HepG2 (cell line): ENCODE results near the gene ETV2. TPM values are rescaled to one million over a fixed set of nuclear protein-coding genes. Genes with fewer than 3 reads are reported as not detected.

ENCODE experiments used
- CCDC6 ChIP-seq: sonication (generic); formaldehyde crosslinking; IDR thresholded peaks from 2 replicates; pipeline ENCODE4 v1.8.1; 2022; ENCODE audit warnings: mild to moderate bottlenecking, missing genetic modification reagents, moderate library complexity
- CEBPB ChIP-seq: IDR thresholded peaks from 2 replicates; pipeline ENCODE4 v1.6.1; 2011; ENCODE audit warnings: low read depth, low read length, improper control_type of control experiment, borderline replicate concordance
- ELF3 ChIP-seq: IDR thresholded peaks from 2 replicates; pipeline ENCODE4 v1.6.1; 2016; ENCODE audit warnings: missing genetic modification reagents, missing compliant biosample characterization
- FIP1L1 ChIP-seq: fragments of 200-400 bp; formaldehyde crosslinking; IDR thresholded peaks from 2 replicates; pipeline ENCODE4 v1.6.1; 2018; ENCODE audit warnings: low read depth, mild to moderate bottlenecking, low read length, moderate library complexity, borderline replicate concordance; ENCODE audit not compliant: insufficient read depth
- GABPA ChIP-seq, 2 experiments: IDR thresholded peaks; 2 replicates each; pipeline ENCODE4 v1.6.1; 2011 to 2016; ENCODE audit warnings: low read depth in 2 of 2, low read length in 1 of 2, missing biosample characterization in 1 of 2, missing genetic modification characterization in 1 of 2
- IRF2 ChIP-seq: IDR thresholded peaks from 2 replicates; pipeline ENCODE4 v1.6.1; 2018; ENCODE audit warnings: missing genetic modification reagents, missing compliant biosample characterization
- IRX3 ChIP-seq: sonication (generic); formaldehyde crosslinking; IDR thresholded peaks from 2 replicates; pipeline ENCODE4 v1.8.1; 2023; ENCODE audit warnings: mild to moderate bottlenecking, low read depth, missing genetic modification reagents, borderline replicate concordance
- MAZ ChIP-seq, 2 experiments: sonication (generic) in 1 of 2; formaldehyde crosslinking in 1 of 2; IDR thresholded peaks; 2 replicates each; pipeline versions ENCODE4 v1.5.0 to v1.6.1; 2012 to 2020; ENCODE audit warnings: low read depth in 2 of 2, mild to moderate bottlenecking in 2 of 2, borderline replicate concordance in 1 of 2, improper control_type of control experiment in 1 of 2, low read length in 1 of 2, missing genetic modification reagents in 1 of 2, moderate library complexity in 1 of 2
- NFATC3 ChIP-seq: sonication (generic); formaldehyde crosslinking; IDR thresholded peaks from 2 replicates; pipeline ENCODE4 v1.5.1; 2020; ENCODE audit warnings: mild to moderate bottlenecking, missing genetic modification reagents
- REPIN1 ChIP-seq: sonication (generic); formaldehyde crosslinking; IDR thresholded peaks from 2 replicates; pipeline ENCODE4 v1.8.0; 2022; ENCODE audit warnings: missing genetic modification reagents, low read depth, mild to moderate bottlenecking, borderline replicate concordance
- SIN3B ChIP-seq: fragments of 150-350 bp; IDR thresholded peaks from 2 replicates; pipeline ENCODE4 v1.6.1; 2014; ENCODE audit warnings: low read length
- STAG1 ChIP-seq: sonication (generic); formaldehyde crosslinking; IDR thresholded peaks from 2 replicates; pipeline ENCODE4 v1.4.0; 2020; ENCODE audit warnings: missing genetic modification reagents
- THAP11 ChIP-seq: IDR thresholded peaks from 2 replicates; pipeline ENCODE4 v1.6.1; 2016; ENCODE audit warnings: missing biosample characterization, missing genetic modification reagents
- TOPORS ChIP-seq: sonication (generic); formaldehyde crosslinking; IDR thresholded peaks from 2 replicates; pipeline ENCODE4 v1.8.0; 2023; ENCODE audit warnings: mild to moderate bottlenecking, missing genetic modification reagents
- ZFP90 ChIP-seq: sonication (generic); formaldehyde crosslinking; IDR thresholded peaks from 2 replicates; pipeline ENCODE4 v1.8.0; 2022; ENCODE audit warnings: missing genetic modification reagents, mild to moderate bottlenecking, inconsistent platforms, borderline replicate concordance
- ZNF143 ChIP-seq: sonication (generic); formaldehyde crosslinking; IDR thresholded peaks from 2 replicates; pipeline ENCODE4 v1.4.0; 2020; ENCODE audit warnings: missing genetic modification reagents
- ZNF530 ChIP-seq: sonication (generic); formaldehyde crosslinking; IDR thresholded peaks from 2 replicates; pipeline ENCODE4 v1.5.0; 2020; ENCODE audit warnings: low read depth, mild to moderate bottlenecking, missing genetic modification reagents
- ZNF75D ChIP-seq: sonication (generic); formaldehyde crosslinking; IDR thresholded peaks from 2 replicates; pipeline ENCODE4 v1.8.1; 2023; ENCODE audit warnings: missing genetic modification reagents, mild to moderate bottlenecking, borderline replicate concordance
- ZNF784 ChIP-seq: sonication (generic); formaldehyde crosslinking; IDR thresholded peaks from 2 replicates; pipeline ENCODE4 v1.5.1; 2020; ENCODE audit warnings: missing genetic modification reagents, mild to moderate bottlenecking, borderline replicate concordance
- polyA plus RNA-seq, 8 experiments: library from polyadenylated mRNA; depleted of rRNA in 3 of 8; stranded (reverse) in 7 of 8; unstranded in 1 of 8; fragments of >200 nt; fragmentation: Illumina TruSeq in 4 of 8; extraction: Trizol in 4 of 8; gene quantifications; 2 replicates each; pipeline versions ENCODE4 v1.2.1 to v1.2.3, GENCODE V29; 2011 to 2016; ENCODE audit warnings: low read depth in 4 of 8, missing spikeins in 1 of 8, mixed read lengths in 1 of 8; ENCODE audit not compliant: insufficient read depth in 1 of 8
- total RNA-seq, 5 experiments: library from RNA; depleted of rRNA; stranded (reverse); fragments of >200 nt; fragmentation: Illumina TruSeq; extraction: Trizol; gene quantifications; 2 replicates each; pipeline ENCODE4 v1.2.3, GENCODE V29; 2016; ENCODE audit warnings: low read depth in 1 of 5
- TF ChIP-seq, protein P1 (sequence below): sonication (generic); formaldehyde crosslinking; IDR thresholded peaks from 2 replicates; pipeline ENCODE4 v1.5.0; 2020; ENCODE audit warnings: mild to moderate bottlenecking, missing genetic modification reagents
- TF ChIP-seq, protein P2 (sequence below): sonication (generic); formaldehyde crosslinking; IDR thresholded peaks from 2 replicates; pipeline ENCODE4 v1.4.0; 2020; ENCODE audit warnings: missing genetic modification reagents
- TF ChIP-seq, protein P3 (sequence below): sonication (generic); formaldehyde crosslinking; IDR thresholded peaks from 2 replicates; pipeline ENCODE4 v1.5.0; 2020; ENCODE audit warnings: missing genetic modification reagents

Gene ETV2
- total and polyA plus RNA-seq, 2 of the 13 experiments (the other 11 are each of a cell fraction or from before 2014, with no cell fraction given): 0.07 to 0.20 TPM

GRCh38 chr19:35693835-35694599 lies 52.5 kb downstream of the ETV2 start (continued):
- TF ChIP-seq IRF2 (CRISPR knock-in tag): peak; percentile 71
- peak; percentile 95 for TF ChIP-seq STAG1 (CRISPR knock-in tag)
- TF ChIP-seq THAP11 (CRISPR knock-in tag): peak; percentile 89
- TF ChIP-seq NFATC3 (CRISPR knock-in tag): no peak
- TF ChIP-seq ZNF784 (CRISPR knock-in tag): no peak
- no peak for TF ChIP-seq CCDC6
- TF ChIP-seq, protein P1, sequence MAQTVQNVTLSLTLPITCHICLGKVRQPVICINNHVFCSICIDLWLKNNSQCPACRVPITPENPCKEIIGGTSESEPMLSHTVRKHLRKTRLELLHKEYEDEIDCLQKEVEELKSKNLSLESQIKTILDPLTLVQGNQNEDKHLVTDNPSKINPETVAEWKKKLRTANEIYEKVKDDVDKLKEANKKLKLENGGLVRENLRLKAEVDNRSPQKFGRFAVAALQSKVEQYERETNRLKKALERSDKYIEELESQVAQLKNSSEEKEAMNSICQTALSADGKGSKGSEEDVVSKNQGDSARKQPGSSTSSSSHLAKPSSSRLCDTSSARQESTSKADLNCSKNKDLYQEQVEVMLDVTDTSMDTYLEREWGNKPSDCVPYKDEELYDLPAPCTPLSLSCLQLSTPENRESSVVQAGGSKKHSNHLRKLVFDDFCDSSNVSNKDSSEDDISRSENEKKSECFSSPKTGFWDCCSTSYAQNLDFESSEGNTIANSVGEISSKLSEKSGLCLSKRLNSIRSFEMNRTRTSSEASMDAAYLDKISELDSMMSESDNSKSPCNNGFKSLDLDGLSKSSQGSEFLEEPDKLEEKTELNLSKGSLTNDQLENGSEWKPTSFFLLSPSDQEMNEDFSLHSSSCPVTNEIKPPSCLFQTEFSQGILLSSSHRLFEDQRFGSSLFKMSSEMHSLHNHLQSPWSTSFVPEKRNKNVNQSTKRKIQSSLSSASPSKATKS (CRISPR knock-in tag): no peak
- TF ChIP-seq SIN3B: no peak
- TF ChIP-seq, protein P2, sequence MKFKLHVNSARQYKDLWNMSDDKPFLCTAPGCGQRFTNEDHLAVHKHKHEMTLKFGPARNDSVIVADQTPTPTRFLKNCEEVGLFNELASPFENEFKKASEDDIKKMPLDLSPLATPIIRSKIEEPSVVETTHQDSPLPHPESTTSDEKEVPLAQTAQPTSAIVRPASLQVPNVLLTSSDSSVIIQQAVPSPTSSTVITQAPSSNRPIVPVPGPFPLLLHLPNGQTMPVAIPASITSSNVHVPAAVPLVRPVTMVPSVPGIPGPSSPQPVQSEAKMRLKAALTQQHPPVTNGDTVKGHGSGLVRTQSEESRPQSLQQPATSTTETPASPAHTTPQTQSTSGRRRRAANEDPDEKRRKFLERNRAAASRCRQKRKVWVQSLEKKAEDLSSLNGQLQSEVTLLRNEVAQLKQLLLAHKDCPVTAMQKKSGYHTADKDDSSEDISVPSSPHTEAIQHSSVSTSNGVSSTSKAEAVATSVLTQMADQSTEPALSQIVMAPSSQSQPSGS (CRISPR knock-in tag): peak; percentile 25; the same call in 1 of the 2 replicates
- no peak for TF ChIP-seq REPIN1 (CRISPR knock-in tag)
- TF ChIP-seq FIP1L1: no peak
- no peak for TF ChIP-seq ZNF530
- TF ChIP-seq MAZ (IDR thresholded peaks at IDR 0.05; ENCODE audit: borderline replicate concordance, low read depth, low read length): peak; percentile 49; the same call in 1 of the 2 replicates
- no peak; the same call in 1 of the 2 replicates for TF ChIP-seq MAZ (CRISPR knock-in tag; IDR thresholded peaks at IDR 0.05; ENCODE audit: low read depth)
- no peak for TF ChIP-seq CEBPB
- no peak for TF ChIP-seq ZFP90 (CRISPR knock-in tag)
- no peak for TF ChIP-seq TOPORS (CRISPR knock-in tag)
- 0 out of 2 replicates have a peak, but pooled peaks have one; percentile 44 for TF ChIP-seq ELF3 (CRISPR knock-in tag)
- TF ChIP-seq, protein P3, sequence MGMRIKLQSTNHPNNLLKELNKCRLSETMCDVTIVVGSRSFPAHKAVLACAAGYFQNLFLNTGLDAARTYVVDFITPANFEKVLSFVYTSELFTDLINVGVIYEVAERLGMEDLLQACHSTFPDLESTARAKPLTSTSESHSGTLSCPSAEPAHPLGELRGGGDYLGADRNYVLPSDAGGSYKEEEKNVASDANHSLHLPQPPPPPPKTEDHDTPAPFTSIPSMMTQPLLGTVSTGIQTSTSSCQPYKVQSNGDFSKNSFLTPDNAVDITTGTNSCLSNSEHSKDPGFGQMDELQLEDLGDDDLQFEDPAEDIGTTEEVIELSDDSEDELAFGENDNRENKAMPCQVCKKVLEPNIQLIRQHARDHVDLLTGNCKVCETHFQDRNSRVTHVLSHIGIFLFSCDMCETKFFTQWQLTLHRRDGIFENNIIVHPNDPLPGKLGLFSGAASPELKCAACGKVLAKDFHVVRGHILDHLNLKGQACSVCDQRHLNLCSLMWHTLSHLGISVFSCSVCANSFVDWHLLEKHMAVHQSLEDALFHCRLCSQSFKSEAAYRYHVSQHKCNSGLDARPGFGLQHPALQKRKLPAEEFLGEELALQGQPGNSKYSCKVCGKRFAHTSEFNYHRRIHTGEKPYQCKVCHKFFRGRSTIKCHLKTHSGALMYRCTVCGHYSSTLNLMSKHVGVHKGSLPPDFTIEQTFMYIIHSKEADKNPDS (CRISPR knock-in tag): 0 out of 2 replicates have a peak, but pooled peaks have one; percentile 32
- TF ChIP-seq GABPA (IDR thresholded peaks at IDR 0.05; ENCODE audit: low read depth, low read length): no peak
- TF ChIP-seq GABPA (CRISPR knock-in tag; IDR thresholded peaks at IDR 0.05; ENCODE audit: low read depth): peak; percentile 27; the same call in 1 of the 2 replicates
- TF ChIP-seq ZNF75D (CRISPR knock-in tag): no peak
- no peak for TF ChIP-seq IRX3 (CRISPR knock-in tag)
- peak; percentile 53; the same call in 1 of the 2 replicates for TF ChIP-seq ZNF143
